Measurements from ENCODE around the gene ZNF496. TPM values are rescaled to one million over a fixed set of nuclear protein-coding genes. Genes with fewer than 3 reads are reported as not detected.

ZNF496 gene
- total and polyA plus RNA-seq, 9 of the 15 experiments (the other 6 are each of a cell fraction or from before 2014, with no cell fraction given) = 4.3 to 54.0 (median 31.3) TPM

DNA sequence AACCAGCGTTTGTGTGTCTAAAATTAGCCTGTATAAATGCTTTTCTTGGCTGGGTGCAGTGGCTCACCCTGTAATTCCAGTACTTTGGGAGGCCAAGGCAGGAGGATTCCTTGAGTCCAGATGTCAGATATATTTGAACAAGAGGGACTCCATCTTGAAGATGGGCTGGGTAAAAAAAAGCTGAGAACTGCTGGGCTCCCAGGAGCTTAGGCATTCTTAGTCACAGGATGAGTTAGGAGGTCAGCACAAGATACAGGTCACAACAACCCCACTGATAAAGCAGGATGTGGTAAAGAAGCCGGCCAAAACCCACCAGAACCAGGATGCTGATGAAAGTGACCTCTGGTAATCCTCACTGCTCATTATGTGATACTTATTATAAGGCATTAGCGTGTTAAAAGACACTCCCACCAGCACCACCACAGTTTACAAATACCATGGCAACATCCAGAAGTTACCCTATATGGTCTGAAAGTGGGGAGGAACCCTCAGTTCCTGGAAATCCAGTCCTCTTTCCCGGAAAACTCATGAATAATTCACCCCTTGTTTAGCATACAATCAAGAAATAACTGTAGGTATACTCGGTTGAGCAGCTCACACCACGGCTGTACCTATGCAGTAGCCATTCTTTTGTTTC, 36.2 kb upstream of the ZNF496 start (continued):
- TF ChIP-seq, protein P1, sequence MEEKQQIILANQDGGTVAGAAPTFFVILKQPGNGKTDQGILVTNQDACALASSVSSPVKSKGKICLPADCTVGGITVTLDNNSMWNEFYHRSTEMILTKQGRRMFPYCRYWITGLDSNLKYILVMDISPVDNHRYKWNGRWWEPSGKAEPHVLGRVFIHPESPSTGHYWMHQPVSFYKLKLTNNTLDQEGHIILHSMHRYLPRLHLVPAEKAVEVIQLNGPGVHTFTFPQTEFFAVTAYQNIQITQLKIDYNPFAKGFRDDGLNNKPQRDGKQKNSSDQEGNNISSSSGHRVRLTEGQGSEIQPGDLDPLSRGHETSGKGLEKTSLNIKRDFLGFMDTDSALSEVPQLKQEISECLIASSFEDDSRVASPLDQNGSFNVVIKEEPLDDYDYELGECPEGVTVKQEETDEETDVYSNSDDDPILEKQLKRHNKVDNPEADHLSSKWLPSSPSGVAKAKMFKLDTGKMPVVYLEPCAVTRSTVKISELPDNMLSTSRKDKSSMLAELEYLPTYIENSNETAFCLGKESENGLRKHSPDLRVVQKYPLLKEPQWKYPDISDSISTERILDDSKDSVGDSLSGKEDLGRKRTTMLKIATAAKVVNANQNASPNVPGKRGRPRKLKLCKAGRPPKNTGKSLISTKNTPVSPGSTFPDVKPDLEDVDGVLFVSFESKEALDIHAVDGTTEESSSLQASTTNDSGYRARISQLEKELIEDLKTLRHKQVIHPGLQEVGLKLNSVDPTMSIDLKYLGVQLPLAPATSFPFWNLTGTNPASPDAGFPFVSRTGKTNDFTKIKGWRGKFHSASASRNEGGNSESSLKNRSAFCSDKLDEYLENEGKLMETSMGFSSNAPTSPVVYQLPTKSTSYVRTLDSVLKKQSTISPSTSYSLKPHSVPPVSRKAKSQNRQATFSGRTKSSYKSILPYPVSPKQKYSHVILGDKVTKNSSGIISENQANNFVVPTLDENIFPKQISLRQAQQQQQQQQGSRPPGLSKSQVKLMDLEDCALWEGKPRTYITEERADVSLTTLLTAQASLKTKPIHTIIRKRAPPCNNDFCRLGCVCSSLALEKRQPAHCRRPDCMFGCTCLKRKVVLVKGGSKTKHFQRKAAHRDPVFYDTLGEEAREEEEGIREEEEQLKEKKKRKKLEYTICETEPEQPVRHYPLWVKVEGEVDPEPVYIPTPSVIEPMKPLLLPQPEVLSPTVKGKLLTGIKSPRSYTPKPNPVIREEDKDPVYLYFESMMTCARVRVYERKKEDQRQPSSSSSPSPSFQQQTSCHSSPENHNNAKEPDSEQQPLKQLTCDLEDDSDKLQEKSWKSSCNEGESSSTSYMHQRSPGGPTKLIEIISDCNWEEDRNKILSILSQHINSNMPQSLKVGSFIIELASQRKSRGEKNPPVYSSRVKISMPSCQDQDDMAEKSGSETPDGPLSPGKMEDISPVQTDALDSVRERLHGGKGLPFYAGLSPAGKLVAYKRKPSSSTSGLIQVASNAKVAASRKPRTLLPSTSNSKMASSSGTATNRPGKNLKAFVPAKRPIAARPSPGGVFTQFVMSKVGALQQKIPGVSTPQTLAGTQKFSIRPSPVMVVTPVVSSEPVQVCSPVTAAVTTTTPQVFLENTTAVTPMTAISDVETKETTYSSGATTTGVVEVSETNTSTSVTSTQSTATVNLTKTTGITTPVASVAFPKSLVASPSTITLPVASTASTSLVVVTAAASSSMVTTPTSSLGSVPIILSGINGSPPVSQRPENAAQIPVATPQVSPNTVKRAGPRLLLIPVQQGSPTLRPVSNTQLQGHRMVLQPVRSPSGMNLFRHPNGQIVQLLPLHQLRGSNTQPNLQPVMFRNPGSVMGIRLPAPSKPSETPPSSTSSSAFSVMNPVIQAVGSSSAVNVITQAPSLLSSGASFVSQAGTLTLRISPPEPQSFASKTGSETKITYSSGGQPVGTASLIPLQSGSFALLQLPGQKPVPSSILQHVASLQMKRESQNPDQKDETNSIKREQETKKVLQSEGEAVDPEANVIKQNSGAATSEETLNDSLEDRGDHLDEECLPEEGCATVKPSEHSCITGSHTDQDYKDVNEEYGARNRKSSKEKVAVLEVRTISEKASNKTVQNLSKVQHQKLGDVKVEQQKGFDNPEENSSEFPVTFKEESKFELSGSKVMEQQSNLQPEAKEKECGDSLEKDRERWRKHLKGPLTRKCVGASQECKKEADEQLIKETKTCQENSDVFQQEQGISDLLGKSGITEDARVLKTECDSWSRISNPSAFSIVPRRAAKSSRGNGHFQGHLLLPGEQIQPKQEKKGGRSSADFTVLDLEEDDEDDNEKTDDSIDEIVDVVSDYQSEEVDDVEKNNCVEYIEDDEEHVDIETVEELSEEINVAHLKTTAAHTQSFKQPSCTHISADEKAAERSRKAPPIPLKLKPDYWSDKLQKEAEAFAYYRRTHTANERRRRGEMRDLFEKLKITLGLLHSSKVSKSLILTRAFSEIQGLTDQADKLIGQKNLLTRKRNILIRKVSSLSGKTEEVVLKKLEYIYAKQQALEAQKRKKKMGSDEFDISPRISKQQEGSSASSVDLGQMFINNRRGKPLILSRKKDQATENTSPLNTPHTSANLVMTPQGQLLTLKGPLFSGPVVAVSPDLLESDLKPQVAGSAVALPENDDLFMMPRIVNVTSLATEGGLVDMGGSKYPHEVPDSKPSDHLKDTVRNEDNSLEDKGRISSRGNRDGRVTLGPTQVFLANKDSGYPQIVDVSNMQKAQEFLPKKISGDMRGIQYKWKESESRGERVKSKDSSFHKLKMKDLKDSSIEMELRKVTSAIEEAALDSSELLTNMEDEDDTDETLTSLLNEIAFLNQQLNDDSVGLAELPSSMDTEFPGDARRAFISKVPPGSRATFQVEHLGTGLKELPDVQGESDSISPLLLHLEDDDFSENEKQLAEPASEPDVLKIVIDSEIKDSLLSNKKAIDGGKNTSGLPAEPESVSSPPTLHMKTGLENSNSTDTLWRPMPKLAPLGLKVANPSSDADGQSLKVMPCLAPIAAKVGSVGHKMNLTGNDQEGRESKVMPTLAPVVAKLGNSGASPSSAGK (IDR thresholded peaks at IDR 0.05) = no peak
- TF ChIP-seq SIN3B (IDR thresholded peaks at IDR 0.05; ENCODE audit: low read depth) = no peak
- TF ChIP-seq BRF1 (IDR thresholded peaks at IDR 0.05; ENCODE audit: borderline replicate concordance, extremely low read depth, insufficient read length) = no peak
- no peak for TF ChIP-seq CBFA2T2 (conservative IDR thresholded peaks at IDR 0.05)
- peak in 1 of 3 experiments; percentile 60 for TF ChIP-seq YY1 (IDR thresholded peaks at IDR 0.05; ENCODE audit: borderline replicate concordance in 1 of 3, control insufficient read depth in 1 of 3, extremely low read depth in 1 of 3, insufficient read depth in 3 of 3, insufficient read length in 1 of 3, insufficient replicate concordance in 2 of 3, low read depth in 1 of 3, low read length in 2 of 3)
- TF ChIP-seq PHF20 (IDR thresholded peaks at IDR 0.05; ENCODE audit: partially characterized antibody) = no peak
- TF ChIP-seq, protein P2, sequence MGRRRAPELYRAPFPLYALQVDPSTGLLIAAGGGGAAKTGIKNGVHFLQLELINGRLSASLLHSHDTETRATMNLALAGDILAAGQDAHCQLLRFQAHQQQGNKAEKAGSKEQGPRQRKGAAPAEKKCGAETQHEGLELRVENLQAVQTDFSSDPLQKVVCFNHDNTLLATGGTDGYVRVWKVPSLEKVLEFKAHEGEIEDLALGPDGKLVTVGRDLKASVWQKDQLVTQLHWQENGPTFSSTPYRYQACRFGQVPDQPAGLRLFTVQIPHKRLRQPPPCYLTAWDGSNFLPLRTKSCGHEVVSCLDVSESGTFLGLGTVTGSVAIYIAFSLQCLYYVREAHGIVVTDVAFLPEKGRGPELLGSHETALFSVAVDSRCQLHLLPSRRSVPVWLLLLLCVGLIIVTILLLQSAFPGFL (CRISPR knock-in tag; IDR thresholded peaks at IDR 0.05) = no peak
- TF ChIP-seq, protein P3, sequence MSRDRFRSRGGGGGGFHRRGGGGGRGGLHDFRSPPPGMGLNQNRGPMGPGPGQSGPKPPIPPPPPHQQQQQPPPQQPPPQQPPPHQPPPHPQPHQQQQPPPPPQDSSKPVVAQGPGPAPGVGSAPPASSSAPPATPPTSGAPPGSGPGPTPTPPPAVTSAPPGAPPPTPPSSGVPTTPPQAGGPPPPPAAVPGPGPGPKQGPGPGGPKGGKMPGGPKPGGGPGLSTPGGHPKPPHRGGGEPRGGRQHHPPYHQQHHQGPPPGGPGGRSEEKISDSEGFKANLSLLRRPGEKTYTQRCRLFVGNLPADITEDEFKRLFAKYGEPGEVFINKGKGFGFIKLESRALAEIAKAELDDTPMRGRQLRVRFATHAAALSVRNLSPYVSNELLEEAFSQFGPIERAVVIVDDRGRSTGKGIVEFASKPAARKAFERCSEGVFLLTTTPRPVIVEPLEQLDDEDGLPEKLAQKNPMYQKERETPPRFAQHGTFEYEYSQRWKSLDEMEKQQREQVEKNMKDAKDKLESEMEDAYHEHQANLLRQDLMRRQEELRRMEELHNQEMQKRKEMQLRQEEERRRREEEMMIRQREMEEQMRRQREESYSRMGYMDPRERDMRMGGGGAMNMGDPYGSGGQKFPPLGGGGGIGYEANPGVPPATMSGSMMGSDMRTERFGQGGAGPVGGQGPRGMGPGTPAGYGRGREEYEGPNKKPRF (IDR thresholded peaks at IDR 0.05; ENCODE audit: low read depth, low read length) = no peak
- TF ChIP-seq ZNF311 (CRISPR knock-in tag; IDR thresholded peaks at IDR 0.05) = peak; percentile 100
- no peak for TF ChIP-seq ZNF224 (CRISPR knock-in tag; IDR thresholded peaks at IDR 0.05)
- no peak for TF ChIP-seq RFX5 (IDR thresholded peaks at IDR 0.05; ENCODE audit: low read depth, low read length)
- TF ChIP-seq TCF7L2 (IDR thresholded peaks at IDR 0.05; ENCODE audit: low read depth, low read length) = no peak
